Muscle layer of duodenum (tissue), 2 donors: ENCODE measurements around the gene WWTR1.

Source experiments
- H3K27ac ChIP-seq: one replicate; pipeline ENCODE4 v1.7.0; 2013; ENCODE audit warnings: mild to moderate bottlenecking, low read length
- H3K27me3 ChIP-seq: one replicate; pipeline ENCODE4 v1.7.0; 2013; ENCODE audit warnings: low read depth, mild to moderate bottlenecking, control low read depth, low read length
- H3K36me3 ChIP-seq, 2 donors: one replicate each; pipeline ENCODE4 v1.7.0; 2013; ENCODE audit warnings: low read length in 2 of 2, control low read depth in 1 of 2, mild to moderate bottlenecking in 1 of 2; ENCODE audit not compliant: insufficient read depth in 2 of 2, control insufficient read depth in 1 of 2
- H3K4me1 ChIP-seq, 2 donors: one replicate each; pipeline ENCODE4 v1.7.0; 2013; ENCODE audit warnings: low read length in 2 of 2, mild to moderate bottlenecking in 2 of 2, control low read depth in 1 of 2, moderate library complexity in 1 of 2; ENCODE audit not compliant: insufficient read depth in 2 of 2, control insufficient read depth in 1 of 2
- H3K4me3 ChIP-seq, 2 donors: one replicate each; pipeline ENCODE4 v1.7.0; 2013; ENCODE audit warnings: low read length in 2 of 2, low read depth in 1 of 2, mild to moderate bottlenecking in 1 of 2
- H3K9me3 ChIP-seq, 2 donors: one replicate each; pipeline ENCODE4 v1.7.0; 2013; ENCODE audit warnings: low read length in 2 of 2, control low read depth in 1 of 2, mild to moderate bottlenecking in 1 of 2; ENCODE audit not compliant: control insufficient read depth in 1 of 2
- donor health status: healthy.

The WWTR1 gene

DNA sequence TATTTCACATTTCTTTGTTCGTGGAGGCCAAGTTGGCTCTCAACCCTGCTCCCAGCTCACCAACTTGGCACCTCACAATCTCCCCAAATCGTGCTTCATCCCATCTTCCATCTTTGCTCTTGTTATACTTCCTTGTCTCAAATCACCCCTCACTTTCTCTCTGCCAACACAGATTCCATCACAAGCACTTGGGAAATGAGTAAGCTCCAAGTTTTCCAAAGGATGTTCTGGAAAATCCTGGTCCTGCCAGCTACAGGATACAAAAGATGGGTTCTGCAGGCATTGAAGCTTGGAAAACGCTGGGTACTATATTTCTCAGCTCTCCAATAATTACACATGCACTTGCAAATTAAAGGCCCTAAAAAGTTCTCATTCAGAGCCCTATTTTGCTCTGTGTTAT, 187.4 kb downstream of the WWTR1 start:
- H3K4me1 ChIP-seq, result peaks cover 0 to 3% of the 10 kb centered on the region in 2 donors
- H3K4me3 ChIP-seq, result no peak overlapping the region
- H3K27me3 ChIP-seq, result no peaks in the 10 kb centered on the region
- no peaks in the 10 kb centered on the region for H3K36me3 ChIP-seq
- no peaks in the 10 kb centered on the region for H3K9me3 ChIP-seq
- no peak overlapping the region for H3K27ac ChIP-seq

DNA sequence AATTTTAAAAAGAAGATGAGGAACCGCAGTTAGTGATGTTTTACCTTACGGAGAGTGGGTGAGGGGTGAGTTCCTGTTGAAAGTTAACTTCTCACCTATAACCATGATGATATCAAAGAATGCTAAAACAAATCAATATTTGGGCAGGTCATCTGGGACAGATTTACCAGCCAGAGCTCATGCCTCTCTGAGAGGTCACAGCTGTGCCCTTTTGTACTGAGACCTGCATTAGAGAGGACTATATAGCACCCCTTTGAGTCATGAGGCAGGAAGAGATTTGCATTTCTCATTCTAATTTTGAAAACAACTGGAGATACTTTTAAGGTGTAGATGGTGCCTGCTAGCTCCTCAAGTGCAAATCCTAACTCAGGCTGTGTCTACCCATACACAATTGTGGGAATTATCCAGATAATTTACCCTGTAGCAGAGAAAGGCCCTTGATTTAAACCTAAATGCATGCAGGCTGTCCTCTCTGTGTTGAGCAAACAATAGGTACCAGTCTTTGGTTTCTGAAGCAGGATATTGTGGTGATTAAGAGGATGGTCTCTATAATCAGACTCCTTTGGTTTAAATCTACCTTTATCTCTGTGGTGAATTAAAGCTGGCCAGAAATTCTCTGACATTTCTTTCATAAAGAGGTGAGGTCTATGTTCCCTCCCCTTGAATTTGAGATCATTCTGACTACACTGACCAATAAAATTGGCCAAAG, 189.2 kb downstream of the WWTR1 start:
- Histone ChIP-seq H3K4me3 (no peak overlapping the region), H3K9me3 (no peaks in the 10 kb centered on the region), H3K4me1 (peaks cover 0 to 3% of the 10 kb centered on the region in 2 donors), H3K36me3 (no peaks in the 10 kb centered on the region), H3K27ac (no peak overlapping the region), H3K27me3 (no peaks in the 10 kb centered on the region)
